Fibroblast of villous mesenchyme (primary cell): ENCODE results near the gene ZBTB21. TPM values are rescaled to one million over a fixed set of nuclear protein-coding genes. Genes with fewer than 3 reads are reported as not detected.
"Not testable (repeated sequence)": the region's sequence is repeated elsewhere in the genome, so short reads cannot be mapped to it uniquely, and the experiment has no call there.

Experiments used
- DNase-seq: peaks from one replicate; pipeline ENCODE4 v3.0.0-alpha.2; 2010; ENCODE audit warnings: low read depth
- H3K4me3 ChIP-seq: 2 replicates; pipeline ENCODE4 v1.5.1; 2011; ENCODE audit warnings: low read depth, mild to moderate bottlenecking, low read length
- total RNA-seq: library from RNA; depleted of rRNA; stranded (reverse); fragments of >200 nt; gene quantifications from 2 replicates; pipeline ENCODE4 v1.2.3, GENCODE V29; 2012
- TF ChIP-seq, protein P1 (sequence below): IDR thresholded peaks from 2 replicates; pipeline ENCODE4 v1.5.1; 2012; ENCODE audit warnings: low read depth, mild to moderate bottlenecking, low read length; ENCODE audit not compliant: insufficient read depth

The ZBTB21 gene
- total RNA-seq, 1 donor = 19.0 TPM

DNA sequence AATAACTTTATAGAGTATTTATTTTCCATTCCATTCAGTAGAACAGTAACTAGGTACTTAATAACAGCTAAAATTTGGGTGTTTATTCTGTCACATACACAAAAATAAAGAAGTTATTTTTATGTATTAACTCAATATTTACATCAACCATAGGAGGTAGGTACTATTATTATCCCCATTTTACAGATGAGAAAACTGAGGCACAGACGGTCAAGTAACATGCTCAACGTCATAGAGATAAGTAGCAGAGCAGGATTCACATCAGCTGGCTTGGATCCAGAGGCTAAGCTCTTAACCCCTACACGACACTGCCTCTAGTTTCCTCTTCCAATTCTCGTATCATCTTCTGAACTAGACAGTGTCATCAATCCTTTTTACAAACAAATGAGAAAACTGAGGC, 9.3 kb downstream of the ZBTB21 start:
- TF ChIP-seq, protein P1, sequence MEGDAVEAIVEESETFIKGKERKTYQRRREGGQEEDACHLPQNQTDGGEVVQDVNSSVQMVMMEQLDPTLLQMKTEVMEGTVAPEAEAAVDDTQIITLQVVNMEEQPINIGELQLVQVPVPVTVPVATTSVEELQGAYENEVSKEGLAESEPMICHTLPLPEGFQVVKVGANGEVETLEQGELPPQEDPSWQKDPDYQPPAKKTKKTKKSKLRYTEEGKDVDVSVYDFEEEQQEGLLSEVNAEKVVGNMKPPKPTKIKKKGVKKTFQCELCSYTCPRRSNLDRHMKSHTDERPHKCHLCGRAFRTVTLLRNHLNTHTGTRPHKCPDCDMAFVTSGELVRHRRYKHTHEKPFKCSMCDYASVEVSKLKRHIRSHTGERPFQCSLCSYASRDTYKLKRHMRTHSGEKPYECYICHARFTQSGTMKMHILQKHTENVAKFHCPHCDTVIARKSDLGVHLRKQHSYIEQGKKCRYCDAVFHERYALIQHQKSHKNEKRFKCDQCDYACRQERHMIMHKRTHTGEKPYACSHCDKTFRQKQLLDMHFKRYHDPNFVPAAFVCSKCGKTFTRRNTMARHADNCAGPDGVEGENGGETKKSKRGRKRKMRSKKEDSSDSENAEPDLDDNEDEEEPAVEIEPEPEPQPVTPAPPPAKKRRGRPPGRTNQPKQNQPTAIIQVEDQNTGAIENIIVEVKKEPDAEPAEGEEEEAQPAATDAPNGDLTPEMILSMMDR = no peak
- no peak for DNase-seq
- no peak overlapping the region for H3K4me3 ChIP-seq

DNA sequence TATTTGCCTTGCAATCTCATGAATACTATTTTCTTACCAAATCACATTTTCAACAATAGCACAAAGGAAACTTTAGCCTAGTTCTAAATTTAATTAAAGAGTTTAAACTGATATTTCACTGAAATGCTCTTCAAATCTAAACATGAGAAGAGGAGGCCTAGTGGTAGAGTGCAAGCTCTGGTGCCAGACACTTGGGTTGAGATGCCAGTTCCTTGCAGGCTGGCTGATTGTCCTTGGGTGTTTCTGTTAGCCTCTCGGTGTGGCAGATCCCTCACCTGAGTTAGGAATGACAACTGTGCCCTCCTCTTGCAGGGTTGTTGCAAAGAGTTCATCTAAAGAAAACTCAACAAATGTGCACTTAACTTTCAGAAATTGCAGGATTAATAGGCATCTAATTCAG, 12.5 kb downstream of the ZBTB21 start:
- no peak overlapping the region for H3K4me3 ChIP-seq
- DNase-seq = no peak
- TF ChIP-seq, protein P1 = no peak

DNA sequence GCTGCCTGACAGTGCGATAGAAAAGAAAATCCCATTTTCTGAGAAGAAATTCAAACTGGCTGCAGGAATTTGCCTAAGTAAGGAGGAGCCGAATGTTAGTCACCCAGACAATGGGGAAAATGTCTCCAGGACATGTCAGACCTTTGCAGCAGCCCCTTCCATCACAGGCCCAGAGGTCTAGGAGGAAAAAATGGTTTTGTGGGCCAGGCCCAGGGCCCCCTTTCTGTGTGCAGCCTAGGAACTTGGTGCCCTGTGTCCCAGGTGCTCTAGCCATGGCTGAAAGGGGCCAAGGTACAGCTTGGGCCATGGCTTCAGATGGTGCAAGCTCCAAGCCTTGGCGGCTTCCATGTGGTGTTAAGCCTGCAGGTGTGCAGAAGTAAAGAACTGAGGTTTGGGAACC, 14.6 kb downstream of the ZBTB21 start:
- H3K4me3 ChIP-seq = no peak overlapping the region
- TF ChIP-seq, protein P1 = no peak
- no peak for DNase-seq

DNA sequence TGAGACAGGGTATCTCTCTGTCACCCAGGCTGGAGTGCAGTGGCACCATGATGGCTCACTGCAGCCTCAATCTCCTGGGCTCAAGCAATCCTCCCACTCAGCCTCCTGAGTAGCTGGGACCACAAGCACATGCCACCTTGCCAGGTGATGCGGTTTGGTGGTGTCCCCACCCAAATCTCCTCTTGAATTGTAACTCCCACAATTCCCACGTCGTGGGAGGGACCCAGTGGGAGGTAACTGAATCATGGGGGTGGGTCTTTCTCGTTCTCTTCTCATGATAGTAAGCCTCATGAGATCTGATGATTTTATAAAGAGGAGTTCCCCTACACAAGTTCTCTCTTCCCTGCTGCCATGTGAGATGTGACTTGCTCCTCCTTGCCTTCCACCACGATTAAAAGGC, 15.5 kb downstream of the ZBTB21 start:
- not testable (repeated sequence) for H3K4me3 ChIP-seq, DNase-seq

DNA sequence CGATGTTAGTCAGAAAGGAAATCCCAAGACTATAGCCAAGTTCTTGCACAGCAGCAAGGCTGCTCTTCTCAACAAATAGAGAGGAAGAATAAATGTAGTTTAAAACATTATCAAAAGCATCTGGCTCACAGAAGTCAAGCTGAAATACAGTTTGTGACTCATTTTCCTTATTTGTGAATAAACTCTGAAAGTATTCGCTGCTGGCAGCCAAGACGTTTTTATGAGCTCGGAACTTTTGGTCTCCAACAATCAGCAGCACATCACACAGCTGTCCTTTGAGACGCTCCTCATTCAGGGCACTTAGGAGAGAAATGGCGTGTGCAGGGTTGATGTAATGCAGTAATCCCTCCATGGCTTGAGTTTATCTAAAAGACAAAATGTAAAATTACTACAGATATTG, 16.4 kb downstream of the ZBTB21 start:
- H3K4me3 ChIP-seq = no peak overlapping the region
- TF ChIP-seq, protein P1 = no peak
- peak; percentile 88 for DNase-seq

DNA sequence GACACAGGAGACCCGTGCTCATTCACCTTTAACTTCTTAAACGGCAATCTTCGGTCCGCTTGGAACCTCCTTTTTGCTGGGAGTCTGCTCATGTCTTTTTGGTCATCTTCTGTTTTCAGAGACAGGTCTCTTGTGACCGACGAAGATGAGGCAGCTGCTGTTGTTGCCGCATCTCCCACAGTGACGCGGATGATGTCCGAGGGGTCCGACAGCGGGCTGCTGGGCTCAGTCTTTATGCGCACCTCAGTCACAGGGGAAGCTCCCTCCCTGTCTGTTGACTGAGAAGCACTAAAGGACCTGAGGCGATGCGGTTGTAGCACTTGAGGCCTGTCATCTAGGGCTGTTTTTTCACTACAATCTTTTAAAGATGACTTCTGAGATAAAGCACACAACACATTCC, 17.6 kb downstream of the ZBTB21 start:
- no peak for DNase-seq
- TF ChIP-seq, protein P1 = no peak
- no peak overlapping the region for H3K4me3 ChIP-seq

DNA sequence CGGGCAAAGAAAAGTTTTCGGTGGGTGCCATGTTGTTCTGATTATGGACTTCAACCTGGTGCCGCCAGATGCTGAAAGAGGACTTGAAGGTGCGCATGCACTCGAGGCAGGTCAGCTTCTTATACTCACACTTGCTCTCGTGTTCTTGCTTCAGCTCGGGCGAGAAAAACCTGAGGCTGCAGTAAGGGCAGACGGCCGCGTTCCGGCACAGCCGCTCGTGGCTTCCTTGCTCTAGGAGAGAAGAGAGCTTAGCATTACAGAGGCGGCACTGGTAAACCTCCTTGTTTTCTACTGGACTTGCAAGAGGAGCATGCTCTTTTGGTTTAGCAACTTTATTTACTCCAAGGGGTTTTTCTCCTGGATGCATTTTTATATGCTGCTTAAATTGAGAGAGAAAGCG, 18.5 kb downstream of the ZBTB21 start:
- H3K4me3 ChIP-seq = no peak overlapping the region
- DNase-seq = no peak
- TF ChIP-seq, protein P1 = no peak

DNA sequence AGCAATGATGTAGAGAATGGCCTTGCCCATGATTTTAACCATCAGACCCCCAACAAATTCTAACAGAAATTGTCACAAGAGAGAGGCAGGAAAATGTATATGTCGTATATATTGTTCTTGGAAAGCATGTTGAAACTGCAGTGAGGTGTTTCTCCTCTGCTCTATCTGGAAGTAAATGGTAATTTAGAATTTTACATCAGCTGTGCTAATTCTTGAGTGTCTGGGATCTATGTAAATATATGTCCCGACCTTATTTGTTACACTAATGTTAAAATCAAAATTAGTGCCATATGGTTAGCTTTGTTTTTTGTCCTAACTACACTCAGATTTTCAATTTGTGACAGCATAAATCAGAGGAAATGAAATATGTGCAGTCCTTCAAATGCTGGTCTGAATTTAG, 20.5 kb downstream of the ZBTB21 start:
- no peak overlapping the region for H3K4me3 ChIP-seq
- DNase-seq = no peak
- TF ChIP-seq, protein P1 = no peak
